Measurements from ENCODE around the gene OR9A2.
A peak's percentile ranks its signal among the peaks of the same experiment; 100 is the strongest.

Gene OR9A2

GRCh38 chr7:143013473-143013872 lies 13.5 kb downstream of the OR9A2 start:
- no peak overlapping the region for H3K4me3 ChIP-seq (ENCODE audit: low read depth, low read length)
- no peak for TF ChIP-seq CTCF (IDR thresholded peaks at IDR 0.05; ENCODE audit: borderline replicate concordance, insufficient read depth, low read depth, low read length)

GRCh38 chr7:143012409-143012808 lies 14.5 kb downstream of the OR9A2 start:
- H3K4me3 ChIP-seq (ENCODE audit: low read depth, low read length): no peak overlapping the region
- TF ChIP-seq CTCF (IDR thresholded peaks at IDR 0.05; ENCODE audit: borderline replicate concordance, insufficient read depth, low read depth, low read length): no peak

GRCh38 chr7:143012001-143012400 lies 14.9 kb downstream of the OR9A2 start:
- TF ChIP-seq CTCF (IDR thresholded peaks at IDR 0.05; ENCODE audit: borderline replicate concordance, insufficient read depth, low read depth, low read length): no peak
- H3K4me3 ChIP-seq (ENCODE audit: low read depth, low read length): no peak overlapping the region

- H3K4me3 ChIP-seq (ENCODE audit: low read depth, low read length): no peak overlapping the region
- peak; percentile 86 for TF ChIP-seq CTCF (IDR thresholded peaks at IDR 0.05; ENCODE audit: borderline replicate concordance, insufficient read depth, low read depth, low read length)
Measured at GRCh38 chr7:143008007-143008901, 18.7 kb downstream of the OR9A2 start.

GRCh38 chr7:143005632-143006260 lies 21.2 kb downstream of the OR9A2 start:
- TF ChIP-seq CTCF (IDR thresholded peaks at IDR 0.05; ENCODE audit: borderline replicate concordance, insufficient read depth, low read depth, low read length): no peak
- no peak overlapping the region for H3K4me3 ChIP-seq (ENCODE audit: low read depth, low read length)

- peak; percentile 50; the same call in 1 of the 2 replicates for TF ChIP-seq CTCF (IDR thresholded peaks at IDR 0.05; ENCODE audit: borderline replicate concordance, insufficient read depth, low read depth, low read length)
- no peak overlapping the region for H3K4me3 ChIP-seq (ENCODE audit: low read depth, low read length)
Measured at GRCh38 chr7:143003393-143004051, 23.4 kb downstream of the OR9A2 start.

All from GM12875 (cell line).